Activated B cell treated with CpG ODN at 0.5 μM for 24 hours (primary cell): ENCODE measurements around the gene IFI27L2. TPM values are rescaled to one million over a fixed set of nuclear protein-coding genes. Genes with fewer than 3 reads are reported as not detected.

Experiments used
- ATAC-seq: fragments of 200-7000 bp; cut with Tn5 transposase; one replicate; pipeline ENCODE4 v1.10.0; 2021; ENCODE audit warnings: low read depth, mild to moderate bottlenecking, moderate library complexity
- CTCF ChIA-PET: fragments of 350-600 bp; sonication (Branson Sonifier 250); formaldehyde crosslinking; loops from one replicate; lab custom pipeline; 2021; ENCODE audit warnings: antibody characterized with exemption; lab: Charles Lee
- POLR2A ChIA-PET: fragments of 350-600 bp; sonication (Branson Sonifier 250); formaldehyde crosslinking; loops from one replicate; lab custom pipeline; 2021; ENCODE audit warnings: antibody characterized with exemption; lab: Charles Lee
- DNase-seq: peaks from one replicate; pipeline ENCODE4 v3.0.0; 2022
- H3K27ac Mint-ChIP-seq: one replicate; pipeline ENCODE4 v1.8.0; 2020; ENCODE audit warnings: mixed read lengths
- H3K27me3 Mint-ChIP-seq: one replicate; pipeline ENCODE4 v1.8.0; 2021; ENCODE audit warnings: mixed read lengths
- H3K36me3 Mint-ChIP-seq: one replicate; pipeline ENCODE4 v1.8.0; 2021; ENCODE audit warnings: low read depth, mixed read lengths
- H3K4me1 Mint-ChIP-seq: one replicate; pipeline ENCODE4 v1.8.0; 2021; ENCODE audit warnings: mixed read lengths
- H3K4me3 Mint-ChIP-seq: one replicate; pipeline ENCODE4 v1.8.0; 2020; ENCODE audit warnings: mild to moderate bottlenecking, mixed read lengths
- H3K9me3 Mint-ChIP-seq: one replicate; pipeline ENCODE4 v1.8.0; 2020; ENCODE audit warnings: mixed read lengths
- intact Hi-C: fragments of 100-400 bp; cut with micrococcal nuclease; formaldehyde crosslinking; loops from one replicate; pipeline ENCODE4 v1.15.1; 2024
- total RNA-seq: library from RNA; stranded (reverse); gene quantifications from 2 replicates; pipeline ENCODE4 v1.2.3, GENCODE V29; 2022
- TF ChIP-seq, protein P1 (sequence below): fragments of 200-600 bp; IDR thresholded peaks from one replicate; pipeline ENCODE4 v1.8.0; 2022; ENCODE audit warnings: antibody characterized with exemption, mild to moderate bottlenecking

The IFI27L2 gene
- total RNA-seq, 1 donor from 2014 or later = 37.3 TPM

DNA sequence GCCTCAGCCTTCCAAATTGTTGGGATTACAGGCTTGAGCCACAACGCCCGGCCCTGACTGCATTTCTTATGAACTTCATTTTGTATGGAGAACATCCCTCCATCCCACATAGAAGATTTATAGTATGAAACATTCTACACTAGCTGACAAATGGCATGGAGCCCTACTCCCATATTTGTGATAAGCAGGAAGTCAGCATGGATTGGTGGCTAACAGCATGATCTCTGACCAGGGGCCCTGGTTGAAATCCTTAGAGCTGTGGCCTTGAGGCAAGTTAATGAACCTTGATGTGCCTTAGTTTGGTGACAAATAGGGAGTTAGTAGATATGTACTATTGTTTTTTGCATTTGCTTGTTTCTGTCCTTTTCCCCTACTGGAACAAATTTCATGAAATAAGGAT, 36.0 kb downstream of the IFI27L2 start:
- no peak overlapping the region for H3K4me3 Mint-ChIP-seq
- POLR2A ChIA-PET = no interaction called here

DNA sequence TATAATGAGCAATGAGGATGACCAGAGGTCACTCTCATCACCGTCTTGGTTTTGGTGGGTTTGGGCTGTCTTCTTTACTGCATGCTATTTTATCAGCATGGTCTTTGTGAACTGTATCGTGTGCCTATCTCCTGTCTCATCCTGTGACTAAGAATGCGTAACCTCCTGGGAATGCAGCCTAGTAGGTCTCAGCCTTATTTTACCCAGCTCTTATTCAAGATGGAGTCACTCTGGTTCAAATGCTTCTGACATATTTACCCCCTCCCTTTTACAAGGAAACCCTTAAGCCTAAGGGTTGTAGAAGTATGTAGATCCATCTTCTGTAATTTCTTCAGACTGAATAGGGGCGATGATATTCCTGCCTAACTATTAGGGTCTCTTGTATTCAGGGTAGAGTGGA, 39.9 kb downstream of the IFI27L2 start:
- intact Hi-C loops = no loop called here
- Mint-ChIP-seq H3K4me1 (no peaks in the 10 kb centered on the region), H3K4me3 (no peak overlapping the region), H3K27ac (no peak overlapping the region), H3K9me3 (peaks cover 2% of the 10 kb centered on the region), H3K27me3 (no peaks in the 10 kb centered on the region), H3K36me3 (no peaks in the 10 kb centered on the region)
- ATAC-seq (no peak), DNase-seq (no peak)
- TF ChIP-seq, protein P1, sequence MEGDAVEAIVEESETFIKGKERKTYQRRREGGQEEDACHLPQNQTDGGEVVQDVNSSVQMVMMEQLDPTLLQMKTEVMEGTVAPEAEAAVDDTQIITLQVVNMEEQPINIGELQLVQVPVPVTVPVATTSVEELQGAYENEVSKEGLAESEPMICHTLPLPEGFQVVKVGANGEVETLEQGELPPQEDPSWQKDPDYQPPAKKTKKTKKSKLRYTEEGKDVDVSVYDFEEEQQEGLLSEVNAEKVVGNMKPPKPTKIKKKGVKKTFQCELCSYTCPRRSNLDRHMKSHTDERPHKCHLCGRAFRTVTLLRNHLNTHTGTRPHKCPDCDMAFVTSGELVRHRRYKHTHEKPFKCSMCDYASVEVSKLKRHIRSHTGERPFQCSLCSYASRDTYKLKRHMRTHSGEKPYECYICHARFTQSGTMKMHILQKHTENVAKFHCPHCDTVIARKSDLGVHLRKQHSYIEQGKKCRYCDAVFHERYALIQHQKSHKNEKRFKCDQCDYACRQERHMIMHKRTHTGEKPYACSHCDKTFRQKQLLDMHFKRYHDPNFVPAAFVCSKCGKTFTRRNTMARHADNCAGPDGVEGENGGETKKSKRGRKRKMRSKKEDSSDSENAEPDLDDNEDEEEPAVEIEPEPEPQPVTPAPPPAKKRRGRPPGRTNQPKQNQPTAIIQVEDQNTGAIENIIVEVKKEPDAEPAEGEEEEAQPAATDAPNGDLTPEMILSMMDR = no peak
- ChIA-PET CTCF (interaction anchor here (1.9 kb wide), 1 partner anchor 53 kb away, joined by 4 read pairs; no protein-coding TSS in a partner anchor), POLR2A (no interaction called here)

More for the DNA sequence above, 36.0 kb downstream of the IFI27L2 start:
- Mint-ChIP-seq H3K9me3 (no peaks in the 10 kb centered on the region), H3K4me1 (no peaks in the 10 kb centered on the region), H3K36me3 (no peaks in the 10 kb centered on the region), H3K27ac (no peak overlapping the region), H3K27me3 (no peaks in the 10 kb centered on the region)
- intact Hi-C loops = no loop called here
- TF ChIP-seq, protein P1 = no peak
- ATAC-seq (no peak), DNase-seq (no peak)
- CTCF ChIA-PET = no interaction called here

DNA sequence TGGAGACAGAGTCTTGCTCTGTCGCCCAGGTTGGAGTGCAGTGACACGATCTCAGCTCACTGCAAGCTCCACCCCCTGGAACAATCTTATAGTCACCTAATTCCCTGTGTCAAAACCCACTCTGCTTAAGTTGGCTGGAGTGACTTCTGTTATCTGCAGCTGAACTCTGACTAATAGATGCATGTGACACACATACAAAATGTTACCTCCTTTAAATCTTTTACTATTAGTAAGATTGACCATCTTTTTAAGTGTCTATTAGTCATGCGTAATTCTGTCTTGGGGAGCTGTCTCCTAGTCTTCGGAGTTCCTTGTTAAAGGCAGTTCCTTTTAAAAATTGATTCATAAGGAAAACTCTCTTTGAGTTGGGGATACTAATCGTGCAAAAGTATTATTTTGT, 40.9 kb downstream of the IFI27L2 start:
- DNase-seq = no peak
- Mint-ChIP-seq H3K27me3 (no peaks in the 10 kb centered on the region), H3K4me1 (no peaks in the 10 kb centered on the region), H3K27ac (no peak overlapping the region), H3K9me3 (peaks cover 2% of the 10 kb centered on the region), H3K4me3 (no peak overlapping the region), H3K36me3 (no peaks in the 10 kb centered on the region)
- ATAC-seq = no peak
- intact Hi-C loops = no loop called here
- TF ChIP-seq, protein P1 = no peak
- ChIA-PET POLR2A (no interaction called here), CTCF (interaction anchor here (1.9 kb wide), 1 partner anchor 52 kb away, joined by 4 read pairs; no protein-coding TSS in a partner anchor)

DNA sequence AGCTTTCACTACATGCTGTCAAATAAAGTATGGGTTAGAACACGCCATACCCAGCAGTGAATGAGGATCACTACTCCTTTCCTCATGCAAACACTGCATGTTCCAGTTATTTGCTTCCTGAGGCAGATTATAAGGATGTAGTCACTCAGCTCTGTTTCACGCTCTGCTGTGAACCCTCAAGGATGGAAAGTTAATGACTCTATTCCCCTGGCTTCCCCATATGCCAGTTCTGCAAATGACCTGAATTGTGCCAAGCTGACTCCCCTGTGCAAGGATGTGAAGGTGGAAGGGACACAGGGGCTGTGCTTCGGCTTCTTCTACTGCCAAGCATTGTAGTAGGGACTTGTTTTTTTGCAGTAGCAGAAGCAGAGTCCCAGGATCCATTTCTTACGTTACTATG, 41.5 kb downstream of the IFI27L2 start:
- POLR2A ChIA-PET = no interaction called here
- H3K36me3 Mint-ChIP-seq = no peaks in the 10 kb centered on the region
- no peaks in the 10 kb centered on the region for H3K4me1 Mint-ChIP-seq

DNA sequence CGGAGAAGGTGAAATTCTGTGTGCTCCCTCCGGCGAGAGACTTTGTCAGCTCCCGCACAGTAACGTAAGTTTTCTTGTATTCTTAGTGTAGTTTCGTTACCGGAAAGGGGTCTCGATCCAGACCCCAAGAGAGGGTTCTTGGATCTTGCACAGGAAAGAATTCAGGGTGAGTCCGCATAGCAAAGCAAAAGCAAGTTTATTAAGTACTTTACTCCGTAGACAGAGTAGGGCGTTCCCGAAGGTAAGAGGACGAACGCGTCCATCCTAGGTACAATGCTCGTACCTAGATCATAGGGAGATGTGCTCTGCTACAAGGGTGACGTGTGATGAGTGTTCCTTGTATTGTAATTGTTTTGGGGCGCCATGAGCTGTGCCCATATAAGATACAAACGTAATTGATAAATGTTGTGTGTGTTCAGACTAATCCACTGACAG, 48.0 kb downstream of the IFI27L2 start:
- H3K27me3 Mint-ChIP-seq = no peaks in the 10 kb centered on the region
- peaks cover 42% of the 10 kb centered on the region for H3K36me3 Mint-ChIP-seq
- peak overlapping the region; percentile 100 for H3K4me3 Mint-ChIP-seq
- peak overlapping the region; percentile 98 for H3K27ac Mint-ChIP-seq
- CTCF ChIA-PET = interaction anchor here (1.0 to 1.9 kb wide), 4 partner anchors 45 to 55 kb away, joined by 4 to 11 read pairs (median 6); no protein-coding TSS in a partner anchor
- POLR2A ChIA-PET = interaction anchor here (0.6 to 2.1 kb wide), 10 partner anchors 14 to 897 kb away, joined by 3 to 9 read pairs (median 4); partner anchors contain the start of genes LYSET, MOAP1 and OTUB2
- no peak for DNase-seq
- TF ChIP-seq, protein P1 = no peak
- H3K9me3 Mint-ChIP-seq = peaks cover 2% of the 10 kb centered on the region
- H3K4me1 Mint-ChIP-seq = peaks cover 47% of the 10 kb centered on the region
- intact Hi-C loops = loop anchor here (1.0 to 2.0 kb wide), 6 partner anchors 48 to 123 kb away; partner anchors contain the start of genes IFI27L2 and OTUB2
- ATAC-seq = no peak

More for the DNA sequence above, 41.5 kb downstream of the IFI27L2 start:
- TF ChIP-seq, protein P1 = no peak
- H3K9me3 Mint-ChIP-seq = peaks cover 2% of the 10 kb centered on the region
- no peaks in the 10 kb centered on the region for H3K27me3 Mint-ChIP-seq
- no peak for ATAC-seq
- CTCF ChIA-PET = interaction anchor here (1.9 kb wide), 1 partner anchor 51 kb away, joined by 4 read pairs; no protein-coding TSS in a partner anchor
- no peak overlapping the region for H3K4me3 Mint-ChIP-seq
- DNase-seq = no peak
- H3K27ac Mint-ChIP-seq = no peak overlapping the region
- intact Hi-C loops = no loop called here
